HG03064 (cell line): ENCODE results near the gene FADS2.

Source experiments
- ATAC-seq: cut with Tn5 transposase; IDR thresholded peaks from one replicate; pipeline ENCODE4 v1.9.1; 2021; ENCODE audit warnings: low read depth; ENCODE audit not compliant: unreplicated experiment

Gene FADS2

GRCh38 chr11:61900251-61900650, 72.2 kb downstream of the FADS2 start:
- ATAC-seq = no peak

- no peak for ATAC-seq
Observed at GRCh38 chr11:61901397-61901796, 73.3 kb downstream of the FADS2 start.

GRCh38 chr11:61902313-61902712, 74.2 kb downstream of the FADS2 start:
- no peak for ATAC-seq

GRCh38 chr11:61903845-61904244, 75.7 kb downstream of the FADS2 start:
- no peak for ATAC-seq

- no peak for ATAC-seq
Observed at GRCh38 chr11:61904539-61905048, 76.5 kb downstream of the FADS2 start.

- no peak for ATAC-seq
Observed at GRCh38 chr11:61905067-61905696, 77.1 kb downstream of the FADS2 start.

- ATAC-seq = no peak
Observed at GRCh38 chr11:61905801-61906521, 77.9 kb downstream of the FADS2 start.

- no peak for ATAC-seq
Observed at GRCh38 chr11:61906522-61906909, 78.4 kb downstream of the FADS2 start.

GRCh38 chr11:61907282-61907681, 79.2 kb downstream of the FADS2 start:
- ATAC-seq = no peak

GRCh38 chr11:61907871-61908729, 80.0 kb downstream of the FADS2 start:
- ATAC-seq = no peak

- no peak for ATAC-seq
Observed at GRCh38 chr11:61908730-61909316, 80.7 kb downstream of the FADS2 start.

- no peak for ATAC-seq
Observed at GRCh38 chr11:61910187-61911127, 82.4 kb downstream of the FADS2 start.

GRCh38 chr11:61911128-61911700, 83.1 kb downstream of the FADS2 start:
- ATAC-seq = no peak

- no peak for ATAC-seq
Observed at GRCh38 chr11:61911701-61912529, 83.8 kb downstream of the FADS2 start.

GRCh38 chr11:61912530-61912898, 84.4 kb downstream of the FADS2 start:
- ATAC-seq = no peak

- ATAC-seq = no peak
Observed at GRCh38 chr11:61912991-61913698, 85.0 kb downstream of the FADS2 start.

- no peak for ATAC-seq
Observed at GRCh38 chr11:61913699-61914395, 85.7 kb downstream of the FADS2 start.
